H1 (cell line): ENCODE measurements around the gene CRYM. TPM values are rescaled to one million over a fixed set of nuclear protein-coding genes. Genes with fewer than 3 reads are reported as not detected.

Experiments used
- CTCF ChIA-PET: fragments of 300-600 bp; sonication (Branson Sonifier 250); formaldehyde crosslinking; loops from one replicate; lab custom pipeline; 2021; ENCODE audit not compliant: partially characterized antibody; lab: Charles Lee
- POLR2A ChIA-PET: fragments of 300-600 bp; sonication (Branson Sonifier 250); formaldehyde crosslinking; loops from one replicate; lab custom pipeline; 2021; ENCODE audit warnings: inconsistent platforms; ENCODE audit not compliant: partially characterized antibody; lab: Charles Lee
- DNase-seq, 2 experiments: peaks; one replicate each; pipeline versions ENCODE4 v3.0.0 to v3.0.0-alpha.2; 2010 to 2022; ENCODE audit warnings: low spot score in 2 of 2, low read depth in 1 of 2, mixed read lengths in 1 of 2
- FAIRE-seq: peaks from 2 replicates; lab custom pipeline; 2011; peaks lifted over from hg19 to GRCh38; lab: Jason Lieb, UNC
- H2AFZ ChIP-seq: 2 replicates; pipeline ENCODE4 v1.8.1; 2012; ENCODE audit warnings: low read length, inconsistent platforms
- H2AK5ac ChIP-seq: 2 replicates; pipeline ENCODE4 v1.6.1; 2013; ENCODE audit warnings: low read depth, low read length
- H2BK120ac ChIP-seq: replicated peaks from 2 replicates; pipeline ENCODE3; 2013; ENCODE audit warnings: low read depth, low read length, inconsistent platforms
- H2BK12ac ChIP-seq: 2 replicates; pipeline ENCODE4 v1.6.1; 2013; ENCODE audit warnings: low read depth, low read length
- H2BK15ac ChIP-seq: 2 replicates; pipeline ENCODE4 v1.6.1; 2013; ENCODE audit warnings: low read length
- H2BK20ac ChIP-seq: 2 replicates; pipeline ENCODE4 v1.6.1; 2013; ENCODE audit warnings: low read length
- H2BK5ac ChIP-seq: 2 replicates; pipeline ENCODE4 v1.6.1; 2013; ENCODE audit warnings: low read depth, low read length
- H3K14ac ChIP-seq: 2 replicates; pipeline ENCODE4 v1.6.1; 2013; ENCODE audit warnings: inconsistent platforms; ENCODE audit not compliant: insufficient read length
- H3K18ac ChIP-seq: 2 replicates; pipeline ENCODE4 v1.6.1; 2013; ENCODE audit warnings: low read length; ENCODE audit errors: extremely low read depth
- H3K23ac ChIP-seq: 2 replicates; pipeline ENCODE4 v1.6.1; 2013; ENCODE audit warnings: inconsistent platforms; ENCODE audit not compliant: insufficient read length
- H3K23me2 ChIP-seq: 2 replicates; pipeline ENCODE4 v1.6.1; 2013; ENCODE audit warnings: low read depth, low read length
- H3K27ac ChIP-seq: 2 replicates; pipeline ENCODE4 v1.6.1; 2011; ENCODE audit warnings: low read depth, low read length, inconsistent platforms
- H3K27me3 ChIP-seq, 4 experiments: replicated peaks in 1 of 4; 1 replicate in 1 of 4; 2 replicates in 3 of 4; pipeline versions ENCODE4 v1.6.1 to v1.8.1; 2011 to 2013; ENCODE audit warnings: low read length in 3 of 4, mild to moderate bottlenecking in 3 of 4, inconsistent platforms in 2 of 4, mixed read lengths in 2 of 4, moderate library complexity in 1 of 4; ENCODE audit not compliant: control insufficient read depth in 3 of 4, insufficient read depth in 3 of 4; ENCODE audit errors: extremely low read depth in 1 of 4
- H3K36me3 ChIP-seq, 4 experiments: 2 replicates each; pipeline versions ENCODE4 v1.6.1 to v1.8.1; 2011 to 2013; ENCODE audit warnings: mild to moderate bottlenecking in 4 of 4, low read length in 3 of 4, moderate library complexity in 2 of 4, control low read depth in 1 of 4, inconsistent platforms in 1 of 4; ENCODE audit not compliant: insufficient read depth in 4 of 4, control insufficient read depth in 2 of 4
- H3K4ac ChIP-seq: replicated peaks from 2 replicates; pipeline ENCODE3; 2013; ENCODE audit warnings: low read length, low read depth, mixed read lengths, inconsistent platforms; ENCODE audit not compliant: insufficient read length
- H3K4me1 ChIP-seq, 4 experiments: replicated peaks in 1 of 4; 1 replicate in 1 of 4; 2 replicates in 3 of 4; pipeline versions ENCODE4 v1.6.1 to v1.8.1; 2011 to 2013; ENCODE audit warnings: low read length in 3 of 4, inconsistent platforms in 2 of 4, mixed read lengths in 1 of 4; ENCODE audit not compliant: insufficient read depth in 4 of 4, control insufficient read depth in 3 of 4
- H3K4me2 ChIP-seq, 2 experiments: 2 replicates each; pipeline versions ENCODE4 v1.6.1 to v1.8.1; 2011 to 2013; ENCODE audit warnings: low read depth in 2 of 2, low read length in 2 of 2, control low read depth in 1 of 2, inconsistent platforms in 1 of 2, mild to moderate bottlenecking in 1 of 2; ENCODE audit not compliant: insufficient read depth in 1 of 2
- H3K4me3 ChIP-seq, 4 experiments: fragments of 200-600, 300-600 bp in 1 of 4; sonication (generic), shearing (Covaris generic), sonication (Bioruptor Twin) in 1 of 4; 2 replicates each; pipeline versions ENCODE4 v1.5.1 to v1.8.1; 2011 to 2016; ENCODE audit warnings: low read length in 4 of 4, low read depth in 3 of 4, control low read depth in 2 of 4, inconsistent platforms in 2 of 4, mild to moderate bottlenecking in 2 of 4, mixed read lengths in 1 of 4, moderate library complexity in 1 of 4; ENCODE audit not compliant: insufficient read depth in 2 of 4; ENCODE audit errors: extremely low read depth in 1 of 4
- H3K56ac ChIP-seq: replicated peaks from 2 replicates; pipeline ENCODE3; 2013; ENCODE audit warnings: low read depth, mild to moderate bottlenecking, mixed read lengths, low read length, inconsistent platforms; ENCODE audit not compliant: insufficient read length
- H3K79me1 ChIP-seq: 2 replicates; pipeline ENCODE4 v1.6.1; 2013; ENCODE audit warnings: low read depth, low read length, control low read depth
- H3K79me2 ChIP-seq, 2 experiments: 2 replicates each; pipeline versions ENCODE4 v1.6.1 to v1.8.1; 2012 to 2013; ENCODE audit warnings: low read length in 2 of 2, mild to moderate bottlenecking in 2 of 2, inconsistent platforms in 1 of 2; ENCODE audit not compliant: insufficient read depth in 2 of 2, control insufficient read depth in 1 of 2
- H3K9ac ChIP-seq, 4 experiments: replicated peaks in 1 of 4; 1 replicate in 1 of 4; 2 replicates in 3 of 4; pipeline versions ENCODE4 v1.6.1 to v1.8.1; 2011 to 2013; ENCODE audit warnings: low read depth in 3 of 4, low read length in 3 of 4, control low read depth in 2 of 4, mild to moderate bottlenecking in 2 of 4, moderate library complexity in 2 of 4, inconsistent platforms in 1 of 4; ENCODE audit errors: extremely low read depth in 1 of 4
- H3K9me3 ChIP-seq, 2 experiments: 2 replicates each; pipeline versions ENCODE4 v1.6.1 to v1.8.1; 2012 to 2013; ENCODE audit warnings: mild to moderate bottlenecking in 2 of 2, moderate library complexity in 2 of 2, control low read depth in 1 of 2, inconsistent platforms in 1 of 2, low read depth in 1 of 2, low read length in 1 of 2, mixed read lengths in 1 of 2; ENCODE audit not compliant: insufficient read depth in 2 of 2
- H4K20me1 ChIP-seq, 2 experiments: replicated peaks in 1 of 2; 2 replicates each; pipeline versions ENCODE3 to v1.8.1; 2011 to 2013; ENCODE audit warnings: inconsistent platforms in 2 of 2, low read length in 2 of 2, mild to moderate bottlenecking in 1 of 2; ENCODE audit not compliant: insufficient read depth in 2 of 2, control insufficient read depth in 1 of 2
- H4K5ac ChIP-seq: 2 replicates; pipeline ENCODE4 v1.6.1; 2013; ENCODE audit warnings: low read length, low read depth, mixed read lengths, inconsistent platforms; ENCODE audit not compliant: insufficient read length
- H4K8ac ChIP-seq: 2 replicates; pipeline ENCODE4 v1.8.0; 2013; ENCODE audit warnings: mild to moderate bottlenecking, moderate library complexity, low read length, inconsistent platforms; ENCODE audit not compliant: insufficient read depth; ENCODE audit errors: extremely low read depth
- H4K91ac ChIP-seq: replicated peaks from 2 replicates; pipeline ENCODE3; 2013; ENCODE audit warnings: low read length, mixed read lengths, inconsistent platforms; ENCODE audit not compliant: insufficient read length
- KDM5A ChIP-seq: fragments of 200-600 bp; IDR thresholded peaks from 2 replicates; pipeline ENCODE4 v1.7.1; 2012; ENCODE audit warnings: mild to moderate bottlenecking, low read length, inconsistent platforms, mixed read lengths
- WGBS, 2 experiments: shearing (Covaris generic) in 1 of 2; methylation state at CpG; one replicate each; pipeline versions ENCODE4 v1.1.6 to v1.1.7; 2013 to 2015; ENCODE audit warnings: low lambda C conversion rate in 2 of 2, mixed read lengths in 2 of 2, inconsistent platforms in 1 of 2, low coverage in 1 of 2, missing lambda C conversion rate in 1 of 2; ENCODE audit not compliant: insufficient replicate concordance in 2 of 2, insufficient coverage in 1 of 2, insufficient read length in 1 of 2; ENCODE audit errors: extremely low coverage in 1 of 2, missing lambda C conversion rate in 1 of 2; 5-methylcytosine and 5-hydroxymethylcytosine counted together
- polyA plus RNA-seq, 7 experiments: library from polyadenylated mRNA; depleted of rRNA in 3 of 7; stranded (reverse) in 5 of 7; unstranded in 2 of 7; fragments of >200 nt in 5 of 7; fragments of 200-250 nt in 2 of 7; gene quantifications; 1 replicate in 5 of 7; 2 replicates in 1 of 7; 4 replicates in 1 of 7; pipeline versions ENCODE4 v1.2.1 to v1.2.3, GENCODE V29; 2011 to 2013; ENCODE audit warnings: missing spikeins in 2 of 7, mixed read lengths in 2 of 7
- total RNA-seq: library from RNA; stranded (reverse); fragmentation: NEBNext Ultra II Directional; extraction: Animal tissue kit (Norgen Biotek cat#: 25700); gene quantifications from 2 replicates; pipeline ENCODE4 v1.2.1, GENCODE V29; 2021

CRYM gene
- total and polyA plus RNA-seq, 2 of the 8 experiments (the other 6 are each of a cell fraction or from before 2014, with no cell fraction given) = 12.9 to 40.4 TPM

GRCh38 chr16:21256636-21257035, 21.5 kb downstream of the CRYM start:
- Histone ChIP-seq H3K27ac (no peak overlapping the region), H3K56ac (no peak overlapping the region), H2AFZ (no peak overlapping the region), H4K20me1 (no peaks in the 10 kb centered on the region), H4K8ac (no peak overlapping the region), H2AK5ac (no peak overlapping the region), H4K91ac (no peak overlapping the region), H3K4me1 (no peaks in the 10 kb centered on the region), H3K79me2 (no peaks in the 10 kb centered on the region), H3K18ac (no peak overlapping the region), H3K23me2 (no peaks in the 10 kb centered on the region), H3K4me3 (no peak overlapping the region), H3K79me1 (no peaks in the 10 kb centered on the region), H3K9ac (no peak overlapping the region), H4K5ac (no peak overlapping the region), H2BK120ac (no peak overlapping the region), H2BK20ac (no peak overlapping the region), H3K14ac (no peak overlapping the region), H3K4ac (no peak overlapping the region), H3K23ac (no peak overlapping the region), H2BK12ac (no peak overlapping the region), H3K4me2 (no peak overlapping the region), H2BK15ac (no peak overlapping the region), H3K27me3 (no peaks in the 10 kb centered on the region)
- DNase-seq (no peak), FAIRE-seq (no peak)
- POLR2A ChIA-PET = no interaction called here
- CTCF ChIA-PET = no interaction called here
- WGBS, 2 experiments = 90% methylated on average over 2 of the region's 2 CpGs; no CpG with 5 or more reads in 1 of the 2 experiments
- no peak for TF ChIP-seq KDM5A
- TF ChIP-seq, all 59 proteins: peak for 0
- Histone ChIP-seq H3K36me3 (no peaks in the 10 kb centered on the region; a peak in 1 of 8 replicates), H3K9me3 (no peaks in the 10 kb centered on the region), H2BK5ac (no peak overlapping the region)
